Epithelial cell of esophagus (primary cell): Measurements from ENCODE around the gene PHOSPHO1.

Source experiments
- DNase-seq: peaks from one replicate; pipeline ENCODE4 v3.0.0; 2010; ENCODE audit warnings: low read depth
- H3K4me3 ChIP-seq: 2 replicates; pipeline ENCODE4 v1.5.1; 2011; ENCODE audit warnings: mild to moderate bottlenecking, low read length, control low read depth
- TF ChIP-seq, protein P1 (sequence below): IDR thresholded peaks from 2 replicates; pipeline ENCODE4 v1.5.1; 2011; ENCODE audit warnings: low read depth, mild to moderate bottlenecking, low read length, control low read depth, inconsistent platforms; ENCODE audit not compliant: insufficient read depth; ENCODE audit errors: missing control alignments

PHOSPHO1 gene

DNA sequence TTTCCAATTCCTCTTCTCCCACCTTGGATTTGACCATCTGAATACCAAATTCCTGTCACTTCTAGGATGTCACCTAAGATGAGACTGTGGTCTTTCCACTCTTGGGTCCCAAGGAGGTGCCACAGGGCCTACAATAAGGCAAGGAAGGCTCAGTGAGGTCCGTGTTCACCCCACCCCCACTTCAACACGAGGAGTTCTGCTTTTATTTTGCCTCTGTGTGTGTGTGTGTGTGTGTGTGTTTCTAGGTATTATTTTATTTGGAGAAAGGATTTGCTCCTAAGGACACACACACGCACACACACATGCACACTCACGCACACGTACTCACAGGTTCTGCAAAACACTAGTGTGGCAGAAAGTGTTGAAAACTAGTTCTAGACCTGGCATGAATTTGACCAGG lies 24.5 kb upstream of the PHOSPHO1 start:
- DNase-seq, result no peak

DNA sequence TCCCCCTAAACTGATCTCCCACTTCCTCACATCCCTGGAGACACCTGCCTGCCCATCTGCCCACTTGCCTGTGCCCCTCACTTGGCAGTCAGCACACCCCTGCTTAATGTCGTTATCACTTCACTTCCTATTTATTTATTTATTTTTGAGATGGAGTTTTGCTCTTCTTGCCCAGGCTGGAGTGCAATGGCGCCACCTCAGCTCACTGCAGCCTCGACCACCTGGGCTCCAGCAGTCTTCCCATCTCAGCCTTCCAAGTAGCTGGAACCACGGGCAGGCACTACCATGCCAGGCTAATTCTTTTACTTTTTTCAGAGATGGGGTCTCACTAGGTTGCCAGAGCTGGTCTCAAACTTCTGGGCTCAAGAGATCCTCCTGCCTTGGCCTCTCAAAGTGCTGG lies 23.5 kb upstream of the PHOSPHO1 start:
- no peak for DNase-seq
- TF ChIP-seq, protein P1, sequence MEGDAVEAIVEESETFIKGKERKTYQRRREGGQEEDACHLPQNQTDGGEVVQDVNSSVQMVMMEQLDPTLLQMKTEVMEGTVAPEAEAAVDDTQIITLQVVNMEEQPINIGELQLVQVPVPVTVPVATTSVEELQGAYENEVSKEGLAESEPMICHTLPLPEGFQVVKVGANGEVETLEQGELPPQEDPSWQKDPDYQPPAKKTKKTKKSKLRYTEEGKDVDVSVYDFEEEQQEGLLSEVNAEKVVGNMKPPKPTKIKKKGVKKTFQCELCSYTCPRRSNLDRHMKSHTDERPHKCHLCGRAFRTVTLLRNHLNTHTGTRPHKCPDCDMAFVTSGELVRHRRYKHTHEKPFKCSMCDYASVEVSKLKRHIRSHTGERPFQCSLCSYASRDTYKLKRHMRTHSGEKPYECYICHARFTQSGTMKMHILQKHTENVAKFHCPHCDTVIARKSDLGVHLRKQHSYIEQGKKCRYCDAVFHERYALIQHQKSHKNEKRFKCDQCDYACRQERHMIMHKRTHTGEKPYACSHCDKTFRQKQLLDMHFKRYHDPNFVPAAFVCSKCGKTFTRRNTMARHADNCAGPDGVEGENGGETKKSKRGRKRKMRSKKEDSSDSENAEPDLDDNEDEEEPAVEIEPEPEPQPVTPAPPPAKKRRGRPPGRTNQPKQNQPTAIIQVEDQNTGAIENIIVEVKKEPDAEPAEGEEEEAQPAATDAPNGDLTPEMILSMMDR, result no peak
- H3K4me3 ChIP-seq, result no peak overlapping the region

More for the DNA sequence above, 24.5 kb upstream of the PHOSPHO1 start:
- TF ChIP-seq, protein P1, result no peak
- H3K4me3 ChIP-seq, result no peak overlapping the region

DNA sequence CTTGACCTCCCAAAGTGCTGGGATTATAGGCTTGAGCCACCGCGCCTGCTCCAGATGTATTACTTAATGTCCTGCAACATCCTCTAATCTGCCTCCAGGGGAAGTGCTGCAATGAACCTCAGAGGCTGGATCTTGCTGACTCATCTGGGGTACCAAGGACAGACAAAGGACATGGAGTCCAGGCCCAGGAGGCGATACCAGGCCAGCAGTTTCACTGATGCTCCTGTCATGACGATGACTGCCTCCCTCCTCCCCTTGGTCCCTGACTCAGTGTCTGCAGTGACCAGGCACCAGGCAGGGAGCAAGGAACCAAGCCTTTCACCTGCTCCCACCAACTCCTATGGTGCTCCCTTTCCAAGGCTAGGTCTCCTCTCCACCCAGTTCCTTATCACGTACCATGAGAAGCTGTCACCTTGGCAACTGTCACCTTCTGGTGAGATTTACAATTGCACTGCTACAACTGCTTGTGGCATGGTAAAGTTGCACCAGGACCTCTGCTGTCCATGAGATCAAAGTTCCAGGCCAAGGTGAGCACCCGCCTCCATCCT lies 21.6 kb upstream of the PHOSPHO1 start:
- TF ChIP-seq, protein P1, result no peak

DNA sequence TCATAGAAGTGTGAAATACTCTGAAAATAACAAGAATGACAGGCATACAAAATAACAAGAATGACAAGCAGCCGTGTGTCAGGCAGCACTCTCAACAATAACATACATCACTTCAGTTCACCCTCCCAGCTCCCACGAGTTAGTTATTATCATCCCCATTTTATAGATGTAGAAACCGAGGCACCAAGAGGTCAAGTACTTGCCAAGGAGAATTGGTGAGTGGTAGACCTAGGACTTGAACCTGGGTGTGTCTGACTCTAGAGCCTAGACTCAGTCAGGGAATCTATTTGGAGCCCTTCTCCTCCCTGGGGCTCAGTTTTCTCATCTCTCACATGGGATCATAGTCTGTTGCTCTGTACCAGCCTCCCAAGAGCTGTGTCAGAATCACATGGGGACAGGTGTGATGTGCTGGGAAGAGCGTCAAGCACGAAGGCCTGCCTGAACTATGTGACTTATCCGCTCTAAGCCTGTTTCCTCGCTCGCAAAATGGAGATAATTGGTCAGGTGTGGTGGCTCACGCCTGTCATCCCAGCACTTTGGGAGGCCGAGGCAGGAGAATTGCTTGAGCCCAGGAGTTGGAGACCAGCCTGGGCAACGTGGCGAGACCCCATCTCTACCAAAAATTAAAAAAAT lies 19.4 kb upstream of the PHOSPHO1 start:
- no peak overlapping the region for H3K4me3 ChIP-seq
- TF ChIP-seq, protein P1, result no peak
- DNase-seq, result no peak

More for the DNA sequence above, 21.6 kb upstream of the PHOSPHO1 start:
- no peak overlapping the region for H3K4me3 ChIP-seq
- DNase-seq, result peak; percentile 44

DNA sequence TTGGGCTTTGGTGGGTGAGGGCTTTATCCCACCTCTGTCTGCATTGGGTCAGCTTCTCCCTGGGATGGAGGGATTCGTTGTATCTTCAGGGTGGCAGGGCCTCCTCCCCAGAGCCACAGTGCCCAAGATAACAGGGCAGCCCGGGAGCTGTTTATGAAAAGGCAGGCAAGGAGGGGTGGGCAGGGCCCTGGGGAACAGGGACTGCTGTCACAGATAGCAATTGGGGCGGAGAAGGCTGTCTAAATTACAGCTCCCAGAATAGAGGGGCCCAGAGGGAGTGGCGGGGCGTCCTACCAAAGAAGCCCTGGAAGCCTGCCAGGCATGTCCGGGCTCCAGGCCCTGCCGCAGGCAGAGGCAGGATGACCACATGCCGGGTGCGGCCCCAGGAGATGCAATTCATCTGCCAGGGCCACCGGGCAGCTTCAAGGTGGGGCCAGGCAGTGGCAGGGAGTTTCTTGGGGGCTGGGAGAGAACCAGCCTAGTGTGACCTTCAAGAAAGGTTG lies 18.8 kb upstream of the PHOSPHO1 start:
- TF ChIP-seq, protein P1, result no peak
- DNase-seq, result no peak
- no peak overlapping the region for H3K4me3 ChIP-seq

DNA sequence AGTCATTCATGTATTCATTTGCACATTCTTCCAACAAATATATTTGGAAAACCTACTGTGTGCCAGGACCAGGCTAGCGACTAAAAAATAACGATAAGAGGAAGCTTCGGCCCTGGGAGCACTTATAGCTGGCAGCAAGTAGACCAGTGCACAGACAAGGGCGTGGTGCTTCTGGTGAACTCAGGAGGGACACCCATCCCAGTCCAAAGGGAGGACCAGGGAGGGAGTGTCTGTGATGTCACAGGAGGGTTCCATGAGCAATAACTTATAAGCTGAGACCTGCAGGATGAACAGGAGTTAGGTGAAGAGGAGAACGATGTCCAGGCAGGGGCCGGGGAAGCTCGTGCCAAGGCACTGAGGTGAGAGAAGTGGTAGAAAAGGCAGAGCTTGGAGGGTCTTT lies 17.4 kb upstream of the PHOSPHO1 start:
- TF ChIP-seq, protein P1, result no peak
- DNase-seq, result no peak
- H3K4me3 ChIP-seq, result no peak overlapping the region

DNA sequence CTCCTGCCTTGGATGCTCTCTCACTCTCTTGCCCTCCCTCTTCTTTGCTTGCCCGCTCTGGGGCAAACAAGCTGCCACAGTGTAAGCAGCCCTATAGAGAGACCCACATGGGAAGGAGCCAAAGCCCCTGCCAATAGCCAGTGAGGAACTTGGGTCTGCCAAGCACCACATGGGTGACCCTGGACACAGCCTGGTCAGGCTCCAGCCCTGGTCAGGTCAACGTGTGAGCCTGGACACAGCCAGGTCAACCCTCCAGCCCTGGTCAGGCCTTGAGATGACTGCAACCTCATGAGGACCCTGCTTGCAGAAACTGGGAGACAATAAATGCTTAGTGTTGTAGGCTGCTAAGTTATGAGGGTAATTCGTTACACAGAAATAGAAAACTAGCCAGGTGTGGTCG lies 14.3 kb upstream of the PHOSPHO1 start:
- TF ChIP-seq, protein P1, result no peak
- no peak overlapping the region for H3K4me3 ChIP-seq
- no peak for DNase-seq
